HG02759 (cell line): ENCODE results near the gene LSMEM2.

Experiments used
- ATAC-seq: cut with Tn5 transposase; IDR thresholded peaks from one replicate; pipeline ENCODE4 v1.9.1; 2021; ENCODE audit warnings: mild to moderate bottlenecking, moderate library complexity; ENCODE audit not compliant: unreplicated experiment

Gene LSMEM2

DNA sequence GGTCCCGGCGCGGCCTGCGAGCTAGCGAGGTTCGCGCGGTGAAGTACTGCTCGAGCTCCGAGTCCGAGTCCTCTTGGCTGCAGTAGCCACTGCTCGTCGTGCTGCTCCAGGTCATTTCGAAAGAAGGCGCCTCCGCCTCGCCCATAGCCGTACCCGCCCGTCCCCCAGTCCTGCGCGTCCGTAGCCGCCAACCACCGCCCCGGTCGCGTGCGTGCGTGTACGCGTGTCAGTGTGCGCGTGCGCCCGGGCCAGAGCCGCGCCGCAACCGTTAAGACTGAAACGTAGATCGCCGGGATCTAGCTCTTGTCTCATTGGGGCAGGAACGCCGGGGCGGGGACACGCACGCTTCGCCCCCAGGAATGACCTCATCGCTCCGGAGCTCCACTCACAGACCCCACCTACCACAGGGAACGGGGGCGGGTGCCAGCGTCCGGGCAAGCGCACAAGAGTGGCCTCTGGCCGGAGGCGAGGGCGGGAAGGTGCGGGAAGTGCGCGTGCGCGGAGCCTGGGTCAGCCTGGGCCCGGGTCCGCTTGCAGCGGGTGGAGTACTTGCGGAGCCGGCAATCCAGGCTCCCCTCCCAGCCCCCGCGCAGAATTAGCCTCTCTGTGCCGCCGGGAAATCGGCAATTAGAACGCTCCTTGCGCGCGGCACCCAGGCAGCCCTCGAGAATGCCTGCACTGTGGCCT, 58.4 kb downstream of the LSMEM2 start:
- peak; percentile 70 for ATAC-seq
